Right lobe of liver (tissue), 6 donors: ENCODE results near the gene SYCP2. TPM values are rescaled to one million over a fixed set of nuclear protein-coding genes. Genes with fewer than 3 reads are reported as not detected.

Experiments
- ATAC-seq, 4 donors: fragments of 200-7000 bp; cut with Tn5 transposase; one replicate each; pipeline ENCODE4 v1.9.1; 2020; ENCODE audit warnings: mild to moderate bottlenecking in 4 of 4, moderate library complexity in 4 of 4
- DNase-seq, 3 donors: peaks; one replicate each; pipeline ENCODE4 v3.0.0-alpha.2; 2020
- H3K27ac ChIP-seq, 3 donors: fragments of 200-600 bp; one replicate each; pipeline ENCODE4 v1.8.0; 2022
- H3K27me3 ChIP-seq, 2 donors: fragments of 200-600 bp; one replicate each; pipeline ENCODE4 v1.8.0; 2022
- H3K36me3 ChIP-seq, 4 donors: fragments of 200-600 bp; sonication (generic) in 1 of 4; one replicate each; pipeline versions ENCODE4 v1.5.1 to v1.8.0; 2017 to 2022; ENCODE audit warnings: control low read depth in 1 of 4
- H3K4me1 ChIP-seq, 4 donors: fragments of 200-600 bp; sonication (generic) in 1 of 4; one replicate each; pipeline versions ENCODE4 v1.5.1 to v1.8.0; 2017 to 2022; ENCODE audit warnings: control low read depth in 1 of 4
- H3K4me3 ChIP-seq, 3 donors: fragments of 200-600 bp; one replicate each; pipeline ENCODE4 v1.8.0; 2022
- H3K9me3 ChIP-seq, 4 donors: fragments of 200-600 bp; sonication (generic) in 1 of 4; one replicate each; pipeline versions ENCODE4 v1.5.1 to v1.8.0; 2017 to 2022; ENCODE audit warnings: control low read depth in 1 of 4
- POLR2A ChIP-seq: fragments of 450-650 bp; IDR thresholded peaks from one replicate; pipeline ENCODE4 v1.6.1; 2017; ENCODE audit warnings: antibody characterized with exemption, mild to moderate bottlenecking
- WGBS: methylation state at CpG from one replicate; pipeline ENCODE4 v1.1.6; 2018; ENCODE audit warnings: low coverage, low lambda C conversion rate; ENCODE audit not compliant: insufficient coverage; ENCODE audit errors: missing lambda C conversion rate; 5-methylcytosine and 5-hydroxymethylcytosine counted together
- intact Hi-C, 2 donors: fragments of 100-400 bp; cut with DNase I; formaldehyde crosslinking; loops; one replicate each; pipeline versions ENCODE4 v1.11.2 to v1.14.1; 2022
- long read RNA-seq: library from polyadenylated mRNA; unstranded; transcript quantifications from one replicate; pipeline ENCODE4 v2.0.0, GENCODE V29; 2019
- total RNA-seq, 6 experiments: library from RNA; depleted of rRNA in 2 of 6; stranded (reverse); fragments of >200 nt in 2 of 6; fragmentation: NEBNext Ultra II Directional in 3 of 6; extraction: Animal tissue kit (Norgen Biotek cat#: 25700) in 3 of 6; gene quantifications; one replicate each; pipeline versions ENCODE4 v1.1.0 to v1.2.4, GENCODE V29; 2016 to 2023
- TF ChIP-seq, protein P1 (sequence below), 4 donors: fragments of 200-600 bp in 3 of 4; fragments of 450-650 bp in 1 of 4; IDR thresholded peaks; one replicate each; pipeline versions ENCODE4 v1.5.1 to v1.8.0; 2016 to 2022; ENCODE audit warnings: antibody characterized with exemption in 4 of 4, mild to moderate bottlenecking in 2 of 4
- donor health status: DM: no; HTN: yes; CAD: no.
- donor health status: DM: no; HTN: no; CAD: no.
- donor health status: DM: no; HTN: no; CAD: no.
- donor health status: DM: no; HTN: yes; CAD: no.
- donor health status: DM: no; HTN: yes; CAD: no.

SYCP2 gene
- under 1 TPM; 0.18 to 0.95 (median 0.63) TPM for total RNA-seq
- long read RNA-seq: 0 reads

DNA sequence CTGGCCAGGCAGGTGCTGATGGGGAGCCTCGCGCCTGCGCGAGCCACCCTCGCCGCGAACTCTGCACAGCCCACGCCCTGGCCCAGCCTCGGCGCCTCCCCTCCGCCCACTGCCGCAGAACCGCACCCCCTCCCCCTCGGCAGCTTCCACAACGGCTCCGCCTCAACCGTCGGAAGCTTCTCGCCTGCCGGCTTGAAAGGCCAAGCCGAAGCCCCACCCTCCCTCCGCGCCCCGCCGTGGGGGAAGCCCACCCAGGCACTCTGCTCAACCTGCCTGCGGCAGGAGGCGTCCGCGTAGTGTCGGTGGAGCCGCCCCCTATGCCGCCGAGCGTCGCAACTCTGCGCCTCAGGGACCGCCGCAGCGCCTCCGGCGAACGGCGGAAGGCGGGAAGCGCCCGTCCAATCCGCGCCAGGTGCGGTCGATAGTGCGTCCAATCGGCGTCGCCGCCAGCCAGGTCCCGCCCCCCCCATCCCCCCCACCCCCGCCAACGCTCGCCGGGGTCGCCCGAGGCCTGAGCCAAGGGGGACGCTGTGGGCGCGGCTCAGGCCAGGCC lies at the start of gene SYCP2:
Gene SYCP2 (minus strand): TSS at position 342 of the 553 bp plus-strand sequence. CDS start 11,224 bp downstream, outside the sequence.
- ATAC-seq (peak; percentile 56 to 78 (median 67)), DNase-seq (peak in 2 of 3 donors; percentile 56 to 58)
- Histone ChIP-seq H3K27ac (peak within 1 kb of the TSS in 1 of 3 donors; percentile 52), H3K4me3 (peak within 1 kb of the TSS; percentile 42 to 60 (median 56)), H3K36me3 (no peaks in the 10 kb centered on the region), H3K4me1 (peaks cover 0 to 5% (median 0%) of the 10 kb centered on the region in 4 donors), H3K9me3 (no peaks in the 10 kb centered on the region), H3K27me3 (peaks cover 0 to 9% of the 10 kb centered on the region in 2 donors)
- intact Hi-C loops: no loop called here
- TF ChIP-seq, protein P1, sequence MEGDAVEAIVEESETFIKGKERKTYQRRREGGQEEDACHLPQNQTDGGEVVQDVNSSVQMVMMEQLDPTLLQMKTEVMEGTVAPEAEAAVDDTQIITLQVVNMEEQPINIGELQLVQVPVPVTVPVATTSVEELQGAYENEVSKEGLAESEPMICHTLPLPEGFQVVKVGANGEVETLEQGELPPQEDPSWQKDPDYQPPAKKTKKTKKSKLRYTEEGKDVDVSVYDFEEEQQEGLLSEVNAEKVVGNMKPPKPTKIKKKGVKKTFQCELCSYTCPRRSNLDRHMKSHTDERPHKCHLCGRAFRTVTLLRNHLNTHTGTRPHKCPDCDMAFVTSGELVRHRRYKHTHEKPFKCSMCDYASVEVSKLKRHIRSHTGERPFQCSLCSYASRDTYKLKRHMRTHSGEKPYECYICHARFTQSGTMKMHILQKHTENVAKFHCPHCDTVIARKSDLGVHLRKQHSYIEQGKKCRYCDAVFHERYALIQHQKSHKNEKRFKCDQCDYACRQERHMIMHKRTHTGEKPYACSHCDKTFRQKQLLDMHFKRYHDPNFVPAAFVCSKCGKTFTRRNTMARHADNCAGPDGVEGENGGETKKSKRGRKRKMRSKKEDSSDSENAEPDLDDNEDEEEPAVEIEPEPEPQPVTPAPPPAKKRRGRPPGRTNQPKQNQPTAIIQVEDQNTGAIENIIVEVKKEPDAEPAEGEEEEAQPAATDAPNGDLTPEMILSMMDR (IDR thresholded peaks at IDR 0.05): no peak
- no peak for TF ChIP-seq POLR2A
- 51% methylated on average over 20 of the region's 65 CpGs for WGBS

- DNase-seq (no peak), ATAC-seq (no peak)
- no peaks in the 10 kb centered on the region for H3K27me3 ChIP-seq
- no peak overlapping the region for H3K27ac ChIP-seq
- 86% methylated on average over 8 of the region's 9 CpGs for WGBS
- H3K4me3 ChIP-seq: no peak overlapping the region
- no peaks in the 10 kb centered on the region for H3K4me1 ChIP-seq
- no peaks in the 10 kb centered on the region for H3K9me3 ChIP-seq
- no peaks in the 10 kb centered on the region for H3K36me3 ChIP-seq
- TF ChIP-seq, protein P1 (IDR thresholded peaks at IDR 0.05): no peak
- TF ChIP-seq POLR2A: no peak
- intact Hi-C loops: no loop called here
These were observed 49.6 kb upstream of the SYCP2 start for GRCh38 chr20:59983076-59983475.

GRCh38 chr20:59977086-59977485 lies 43.6 kb upstream of the SYCP2 start:
- DNase-seq (no peak), ATAC-seq (no peak)
- intact Hi-C loops: no loop called here
- H3K36me3 ChIP-seq: no peaks in the 10 kb centered on the region
- no peak overlapping the region for H3K27ac ChIP-seq
- no peak overlapping the region for H3K4me3 ChIP-seq
- no peaks in the 10 kb centered on the region for H3K27me3 ChIP-seq
- 76% methylated on average over 5 of the region's 9 CpGs for WGBS
- TF ChIP-seq, protein P1 (IDR thresholded peaks at IDR 0.05): no peak
- TF ChIP-seq POLR2A: no peak
- peaks cover 0 to 7% (median 0%) of the 10 kb centered on the region in 4 donors for H3K4me1 ChIP-seq
- no peaks in the 10 kb centered on the region for H3K9me3 ChIP-seq

- WGBS: 87% methylated on average over 6 of the region's 6 CpGs
- Histone ChIP-seq H3K4me1 (peaks cover 0 to 13% (median 0%) of the 10 kb centered on the region in 4 donors), H3K27ac (no peak overlapping the region), H3K9me3 (no peaks in the 10 kb centered on the region), H3K36me3 (no peaks in the 10 kb centered on the region), H3K27me3 (no peaks in the 10 kb centered on the region), H3K4me3 (no peak overlapping the region)
- ATAC-seq (no peak), DNase-seq (no peak)
- intact Hi-C loops: no loop called here
- TF ChIP-seq, protein P1 (IDR thresholded peaks at IDR 0.05): no peak
- no peak for TF ChIP-seq POLR2A
These were observed 42.8 kb upstream of the SYCP2 start for GRCh38 chr20:59976156-59976782.
